HG03135 (cell line): ENCODE measurements around the gene ROR2.

Source experiments
- ATAC-seq: cut with Tn5 transposase; IDR thresholded peaks from one replicate; pipeline ENCODE4 v1.9.1; 2021; ENCODE audit warnings: mild to moderate bottlenecking, moderate library complexity; ENCODE audit not compliant: unreplicated experiment

ROR2 gene

GRCh38 chr9:91820126-91820750 is 129.8 kb downstream of the ROR2 start:
- no peak for ATAC-seq

- ATAC-seq = no peak
Observed at GRCh38 chr9:91818647-91819403, 131.2 kb downstream of the ROR2 start.

- ATAC-seq = no peak
Observed at GRCh38 chr9:91818225-91818585, 131.8 kb downstream of the ROR2 start.

GRCh38 chr9:91817493-91818224 is 132.4 kb downstream of the ROR2 start:
- ATAC-seq = no peak

- no peak for ATAC-seq
Observed at GRCh38 chr9:91817106-91817492, 132.9 kb downstream of the ROR2 start.

GRCh38 chr9:91816356-91816755 is 133.7 kb downstream of the ROR2 start:
- ATAC-seq = no peak

GRCh38 chr9:91815896-91816295 is 134.1 kb downstream of the ROR2 start:
- no peak for ATAC-seq

GRCh38 chr9:91814753-91815152 is 135.3 kb downstream of the ROR2 start:
- ATAC-seq = no peak

GRCh38 chr9:91814201-91814600 is 135.8 kb downstream of the ROR2 start:
- no peak for ATAC-seq

- ATAC-seq = no peak
Observed at GRCh38 chr9:91813176-91813795, 136.7 kb downstream of the ROR2 start.

GRCh38 chr9:91812191-91812590 is 137.8 kb downstream of the ROR2 start:
- no peak for ATAC-seq

GRCh38 chr9:91811024-91811909 is 138.8 kb downstream of the ROR2 start:
- no peak for ATAC-seq

- no peak for ATAC-seq
Observed at GRCh38 chr9:91810286-91810905, 139.6 kb downstream of the ROR2 start.

GRCh38 chr9:91809581-91810285 is 140.3 kb downstream of the ROR2 start:
- no peak for ATAC-seq

- no peak for ATAC-seq
Observed at GRCh38 chr9:91807643-91808246, 142.3 kb downstream of the ROR2 start.

- no peak for ATAC-seq
Observed at GRCh38 chr9:91805031-91805430, 145.0 kb downstream of the ROR2 start.

GRCh38 chr9:91803970-91804752 is 145.9 kb downstream of the ROR2 start:
- no peak for ATAC-seq
